Measurements from ENCODE around the gene TTI1. TPM values are rescaled to one million over a fixed set of nuclear protein-coding genes. Genes with fewer than 3 reads are reported as not detected.

The TTI1 gene
- total and polyA plus RNA-seq, 7 donors = 11.4 to 29.7 (median 15.4) TPM

- Histone ChIP-seq H3K27ac (peak overlapping the region; percentile 98), H3K4me1 (peaks cover 62% of the 10 kb centered on the region), H3K27me3 (ENCODE audit: insufficient read depth in 3 of 3, low read length in 2 of 3) (no peaks in the 10 kb centered on the region), H3K4me3 (peak overlapping the region; percentile 85), H3K36me3 (ENCODE audit: insufficient read depth in 1 of 2, low read depth in 1 of 2) (peaks cover 3 to 34% of the 10 kb centered on the region in 2 donors), H3K9me3 (no peaks in the 10 kb centered on the region)
- no peak for TF ChIP-seq CTCF (IDR thresholded peaks at IDR 0.05)
- intact Hi-C loops (cut with DNase I) = no loop called here
- no peak for DNase-seq
- 67 to 77% (median 69%) methylated on average over 6 of the region's 6 CpGs for WGBS, 3 donors
- no peak for ATAC-seq
Measured at GRCh38 chr20:38034961-38035360, 1.7 kb upstream of the TTI1 start.

- no peak for TF ChIP-seq CTCF (IDR thresholded peaks at IDR 0.05)
- H3K4me1 ChIP-seq = peaks cover 62% of the 10 kb centered on the region
Measured at GRCh38 chr20:38034108-38034649, 923 bp upstream of the TTI1 start.

GRCh38 chr20:38032585-38033329, 499 bp downstream of the TTI1 start:
- peak in 1 of 2 donors; percentile 50 for DNase-seq
- 24 to 25% (median 25%) methylated on average over 28 of the region's 28 CpGs for WGBS, 3 donors
- Histone ChIP-seq H3K27me3 (ENCODE audit: insufficient read depth in 3 of 3, low read length in 2 of 3) (no peaks in the 10 kb centered on the region), H3K27ac (peak overlapping the region; percentile 98), H3K36me3 (ENCODE audit: insufficient read depth in 1 of 2, low read depth in 1 of 2) (peaks cover 3 to 24% of the 10 kb centered on the region in 2 donors), H3K4me3 (peak overlapping the region; percentile 85), H3K9me3 (no peaks in the 10 kb centered on the region), H3K4me1 (peaks cover 55% of the 10 kb centered on the region)
- peak; percentile 26 to 54 (median 38) for ATAC-seq
- no peak for TF ChIP-seq CTCF (IDR thresholded peaks at IDR 0.05)
- intact Hi-C loops (cut with DNase I) = no loop called here

More at GRCh38 chr20:38034108-38034649, 923 bp upstream of the TTI1 start:
- intact Hi-C loops (cut with DNase I) = no loop called here
- ATAC-seq = peak; percentile 21 to 51 (median 29)
- peak overlapping the region; percentile 98 for H3K27ac ChIP-seq
- peak overlapping the region; percentile 85 for H3K4me3 ChIP-seq
- no peak for DNase-seq
- H3K9me3 ChIP-seq = no peaks in the 10 kb centered on the region
- WGBS, 3 donors = 8 to 9% (median 8%) methylated on average over 14 of the region's 14 CpGs
- peaks cover 3 to 26% of the 10 kb centered on the region in 2 donors for H3K36me3 ChIP-seq (ENCODE audit: insufficient read depth in 1 of 2, low read depth in 1 of 2)
- H3K27me3 ChIP-seq (ENCODE audit: insufficient read depth in 3 of 3, low read length in 2 of 3) = no peaks in the 10 kb centered on the region

GRCh38 chr20:38031957-38032356, 1.3 kb downstream of the TTI1 start:
- 87 to 91% (median 90%) methylated on average over 3 of the region's 3 CpGs for WGBS, 3 donors
- peak overlapping the region; percentile 85 for H3K4me3 ChIP-seq
- no peak for TF ChIP-seq CTCF (IDR thresholded peaks at IDR 0.05)
- no peak for ATAC-seq
- DNase-seq = no peak
- intact Hi-C loops (cut with DNase I) = no loop called here
- H3K9me3 ChIP-seq = no peaks in the 10 kb centered on the region
- H3K27me3 ChIP-seq (ENCODE audit: insufficient read depth in 3 of 3, low read length in 2 of 3) = no peaks in the 10 kb centered on the region
- no peak overlapping the region for H3K27ac ChIP-seq
- H3K4me1 ChIP-seq = peaks cover 47% of the 10 kb centered on the region
- H3K36me3 ChIP-seq (ENCODE audit: insufficient read depth in 1 of 2, low read depth in 1 of 2) = peaks cover 3 to 20% of the 10 kb centered on the region in 2 donors
